GM20000 (cell line): ENCODE measurements around the gene ETFBKMT.

ENCODE experiments used
- DNase-seq: peaks from one replicate; pipeline ENCODE4 v3.0.0; 2012; ENCODE audit warnings: low spot score
- TF ChIP-seq, protein P1 (sequence below): IDR thresholded peaks from 2 replicates; pipeline ENCODE4 v1.5.1; 2012; ENCODE audit warnings: mild to moderate bottlenecking, control low read depth; ENCODE audit errors: extremely low read depth, missing control alignments

Gene ETFBKMT

GRCh38 chr12:31641509-31642090, 17.9 kb upstream of the ETFBKMT start:
- DNase-seq = no peak

GRCh38 chr12:31644536-31644935, 15.0 kb upstream of the ETFBKMT start:
- TF ChIP-seq, protein P1, sequence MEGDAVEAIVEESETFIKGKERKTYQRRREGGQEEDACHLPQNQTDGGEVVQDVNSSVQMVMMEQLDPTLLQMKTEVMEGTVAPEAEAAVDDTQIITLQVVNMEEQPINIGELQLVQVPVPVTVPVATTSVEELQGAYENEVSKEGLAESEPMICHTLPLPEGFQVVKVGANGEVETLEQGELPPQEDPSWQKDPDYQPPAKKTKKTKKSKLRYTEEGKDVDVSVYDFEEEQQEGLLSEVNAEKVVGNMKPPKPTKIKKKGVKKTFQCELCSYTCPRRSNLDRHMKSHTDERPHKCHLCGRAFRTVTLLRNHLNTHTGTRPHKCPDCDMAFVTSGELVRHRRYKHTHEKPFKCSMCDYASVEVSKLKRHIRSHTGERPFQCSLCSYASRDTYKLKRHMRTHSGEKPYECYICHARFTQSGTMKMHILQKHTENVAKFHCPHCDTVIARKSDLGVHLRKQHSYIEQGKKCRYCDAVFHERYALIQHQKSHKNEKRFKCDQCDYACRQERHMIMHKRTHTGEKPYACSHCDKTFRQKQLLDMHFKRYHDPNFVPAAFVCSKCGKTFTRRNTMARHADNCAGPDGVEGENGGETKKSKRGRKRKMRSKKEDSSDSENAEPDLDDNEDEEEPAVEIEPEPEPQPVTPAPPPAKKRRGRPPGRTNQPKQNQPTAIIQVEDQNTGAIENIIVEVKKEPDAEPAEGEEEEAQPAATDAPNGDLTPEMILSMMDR = no peak
- DNase-seq = no peak

More at GRCh38 chr12:31641509-31642090, 17.9 kb upstream of the ETFBKMT start:
- TF ChIP-seq, protein P1 = no peak

GRCh38 chr12:31645924-31646323, 13.6 kb upstream of the ETFBKMT start:
- TF ChIP-seq, protein P1 = no peak
- no peak for DNase-seq

DNA sequence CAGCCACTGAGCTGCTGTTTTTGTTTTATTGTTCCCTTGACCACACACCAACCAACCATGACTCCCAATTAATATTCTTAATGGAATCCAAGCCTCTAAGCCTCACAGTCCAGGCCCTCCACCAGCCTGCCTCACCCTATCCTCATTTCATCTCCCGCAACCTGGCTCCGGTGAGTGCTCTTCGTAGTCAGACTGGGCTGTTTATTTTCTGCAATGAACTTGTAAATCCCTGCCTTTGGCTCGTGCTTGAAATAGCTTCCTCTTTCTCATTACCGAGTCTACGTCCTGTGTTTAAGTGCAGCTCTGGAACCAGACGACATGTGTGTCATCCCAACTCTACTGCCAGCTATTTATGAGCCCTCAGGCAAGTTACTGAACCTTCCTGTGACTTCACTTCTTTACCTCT, 12.4 kb upstream of the ETFBKMT start:
- no peak for DNase-seq
- TF ChIP-seq, protein P1 = no peak

- no peak for DNase-seq
- TF ChIP-seq, protein P1 = no peak
Measured at GRCh38 chr12:31650918-31651317, 8.6 kb upstream of the ETFBKMT start.

GRCh38 chr12:31651893-31652521, 7.5 kb upstream of the ETFBKMT start:
- TF ChIP-seq, protein P1 = no peak
- no peak for DNase-seq

DNA sequence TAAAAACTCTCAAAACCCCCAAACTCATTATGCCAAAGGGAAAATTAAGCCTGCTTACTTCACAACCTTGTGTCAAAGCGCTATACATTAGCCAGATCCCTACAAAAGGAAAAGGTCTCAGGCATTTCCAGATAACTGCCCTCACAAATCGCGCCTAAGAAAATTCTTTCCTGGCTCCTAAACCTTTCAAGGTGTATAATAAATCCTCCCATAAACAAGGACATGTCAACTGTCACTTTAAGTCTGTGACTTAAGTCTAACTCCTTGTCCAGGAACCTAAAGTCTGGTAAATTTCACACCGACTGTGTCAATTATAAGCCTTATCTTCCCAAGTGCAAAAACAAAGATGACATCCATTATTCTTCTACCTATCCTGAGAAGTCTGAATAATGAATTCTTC, 4.3 kb upstream of the ETFBKMT start:
- TF ChIP-seq, protein P1 = no peak
- DNase-seq = no peak
